OCI-LY3 (cell line): ENCODE data around the gene PRMT1.

Experiments used
- H2AFZ ChIP-seq: fragments of 200-600, 300-600 bp; shearing (Covaris generic); 2 replicates; pipeline ENCODE4 v1.6.0; 2014; ENCODE audit warnings: antibody characterized with exemption, low read depth, low read length
- H3K27ac ChIP-seq: fragments of 200-600, 300-600 bp; sonication (generic); 2 replicates; pipeline ENCODE4 v1.5.1; 2014; ENCODE audit warnings: mild to moderate bottlenecking, low read length, moderate library complexity, mixed read lengths
- H3K27me3 ChIP-seq: fragments of 200-600, 300-600 bp; sonication (generic); 2 replicates; pipeline ENCODE4 v1.6.1; 2014; ENCODE audit warnings: low read depth, low read length, mixed read lengths
- H3K36me3 ChIP-seq: fragments of 200-600, 300-600 bp; sonication (generic); replicated peaks from 2 replicates; pipeline ENCODE3; 2014; ENCODE audit warnings: low read depth, low read length, mixed read lengths
- H3K4me1 ChIP-seq: fragments of 300-600, 200-600 bp; sonication (generic); 2 replicates; pipeline ENCODE4 v1.6.1; 2014; ENCODE audit warnings: low read length, mixed read lengths
- H3K4me2 ChIP-seq: fragments of 200-600, 300-600 bp; sonication (generic); 2 replicates; pipeline ENCODE4 v1.6.1; 2014; ENCODE audit warnings: low read length, mixed read lengths
- H3K4me3 ChIP-seq: fragments of 300-600, 200-600 bp; sonication (generic); 2 replicates; pipeline ENCODE4 v1.5.1; 2014; ENCODE audit warnings: antibody characterized with exemption, mild to moderate bottlenecking, low read length, moderate library complexity
- H3K79me2 ChIP-seq: fragments of 300-600, 200-600 bp; shearing (Covaris generic); 2 replicates; pipeline ENCODE4 v1.6.1; 2014; ENCODE audit warnings: mild to moderate bottlenecking, low read length, mixed read lengths
- H3K9ac ChIP-seq: fragments of 300-600, 200-600 bp; shearing (Covaris generic); 2 replicates; pipeline ENCODE4 v1.6.0; 2014; ENCODE audit warnings: mild to moderate bottlenecking, low read length, moderate library complexity
- H3K9me3 ChIP-seq: fragments of 200-600, 300-600 bp; shearing (Covaris generic); 2 replicates; pipeline ENCODE4 v1.6.1; 2014; ENCODE audit warnings: low read length, mixed read lengths; ENCODE audit not compliant: insufficient read depth
- H4K20me1 ChIP-seq: fragments of 200-600, 300-600 bp; sonication (generic); 2 replicates; pipeline ENCODE4 v1.6.1; 2016; ENCODE audit warnings: low read length, mixed read lengths; ENCODE audit not compliant: insufficient read depth
- CTCF ChIP-seq: fragments of 200-600, 300-600 bp; sonication (generic); IDR thresholded peaks from 2 replicates; pipeline ENCODE4 v1.5.1; 2014; ENCODE audit warnings: antibody characterized with exemption, low read length, low read depth
- EZH2phosphoT487 ChIP-seq: fragments of 200-600 bp; shearing (Covaris generic); IDR thresholded peaks from 2 replicates; pipeline ENCODE4 v1.6.1; 2018; ENCODE audit warnings: antibody characterized with exemption, mixed run types, low read depth

The PRMT1 gene

GRCh38 chr19:49699364-49699763 lies 22.3 kb downstream of the PRMT1 start:
- no peak overlapping the region for H3K27ac ChIP-seq
- H3K36me3 ChIP-seq, result no peaks in the 10 kb centered on the region
- H4K20me1 ChIP-seq, result no peaks in the 10 kb centered on the region
- H2AFZ ChIP-seq, result no peak overlapping the region
- TF ChIP-seq CTCF, result no peak
- no peak for TF ChIP-seq EZH2phosphoT487
- H3K9me3 ChIP-seq, result no peaks in the 10 kb centered on the region
- no peaks in the 10 kb centered on the region for H3K79me2 ChIP-seq
- H3K4me3 ChIP-seq, result no peak overlapping the region
- no peaks in the 10 kb centered on the region for H3K4me1 ChIP-seq
- H3K9ac ChIP-seq, result no peak overlapping the region
- no peak overlapping the region for H3K4me2 ChIP-seq
- H3K27me3 ChIP-seq, result no peaks in the 10 kb centered on the region

GRCh38 chr19:49700563-49700962 lies 23.5 kb downstream of the PRMT1 start:
- H3K36me3 ChIP-seq, result no peaks in the 10 kb centered on the region
- no peak overlapping the region for H2AFZ ChIP-seq
- no peak overlapping the region for H3K27ac ChIP-seq
- H3K9me3 ChIP-seq, result no peaks in the 10 kb centered on the region
- H3K9ac ChIP-seq, result no peak overlapping the region
- no peaks in the 10 kb centered on the region for H4K20me1 ChIP-seq
- no peaks in the 10 kb centered on the region for H3K79me2 ChIP-seq
- no peak overlapping the region for H3K4me2 ChIP-seq
- no peak overlapping the region for H3K4me3 ChIP-seq
- no peaks in the 10 kb centered on the region for H3K4me1 ChIP-seq
- TF ChIP-seq CTCF (no peak), EZH2phosphoT487 (no peak)
- H3K27me3 ChIP-seq, result no peaks in the 10 kb centered on the region

DNA sequence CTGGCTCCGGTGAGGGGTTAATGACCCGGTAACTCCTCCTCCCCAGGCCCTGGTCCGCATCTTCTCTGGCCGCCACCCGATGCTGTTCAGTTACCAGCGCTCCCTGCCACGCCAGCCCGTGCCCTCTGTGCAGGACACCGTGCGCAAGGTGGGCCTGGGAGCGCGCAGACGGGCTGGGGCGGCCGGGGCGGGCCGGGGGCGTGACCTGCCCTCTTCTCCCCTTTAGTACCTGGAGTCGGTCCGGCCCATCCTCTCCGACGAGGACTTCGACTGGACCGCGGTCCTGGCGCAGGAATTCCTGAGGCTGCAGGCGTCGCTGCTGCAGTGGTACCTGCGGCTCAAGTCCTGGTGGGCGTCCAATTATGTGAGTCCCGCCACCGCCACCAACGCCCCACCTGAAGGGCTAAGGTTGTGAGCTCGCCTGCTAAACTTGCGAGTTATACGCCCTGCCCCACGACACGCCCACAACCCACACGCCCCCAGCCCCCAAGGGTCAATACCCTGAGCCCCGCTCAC lies 24.3 kb downstream of the PRMT1 start:
- H3K79me2 ChIP-seq, result no peaks in the 10 kb centered on the region
- H3K27ac ChIP-seq, result no peak overlapping the region
- no peaks in the 10 kb centered on the region for H3K27me3 ChIP-seq
- H3K4me3 ChIP-seq, result no peak overlapping the region
- H4K20me1 ChIP-seq, result no peaks in the 10 kb centered on the region
- no peaks in the 10 kb centered on the region for H3K4me1 ChIP-seq
- H3K36me3 ChIP-seq, result no peaks in the 10 kb centered on the region
- TF ChIP-seq CTCF (no peak), EZH2phosphoT487 (no peak)
- H3K4me2 ChIP-seq, result no peak overlapping the region
- no peak overlapping the region for H2AFZ ChIP-seq
- no peak overlapping the region for H3K9ac ChIP-seq
- no peaks in the 10 kb centered on the region for H3K9me3 ChIP-seq

GRCh38 chr19:49704888-49705642 lies 28.0 kb downstream of the PRMT1 start:
- H3K4me1 ChIP-seq, result no peaks in the 10 kb centered on the region
- no peaks in the 10 kb centered on the region for H3K27me3 ChIP-seq
- H3K27ac ChIP-seq, result no peak overlapping the region
- H2AFZ ChIP-seq, result no peak overlapping the region
- no peaks in the 10 kb centered on the region for H4K20me1 ChIP-seq
- H3K9me3 ChIP-seq, result no peaks in the 10 kb centered on the region
- H3K36me3 ChIP-seq, result no peaks in the 10 kb centered on the region
- no peak overlapping the region for H3K4me3 ChIP-seq
- TF ChIP-seq EZH2phosphoT487 (no peak), CTCF (no peak)
- no peak overlapping the region for H3K9ac ChIP-seq
- H3K79me2 ChIP-seq, result no peaks in the 10 kb centered on the region
- no peak overlapping the region for H3K4me2 ChIP-seq
